ENCODE data around the gene CC2D1A. TPM values are rescaled to one million over a fixed set of nuclear protein-coding genes. Genes with fewer than 3 reads are reported as not detected.

Gene CC2D1A
- total and polyA plus RNA-seq, 4 donors = 19.3 to 39.5 (median 29.4) TPM

- Histone ChIP-seq H3K9ac (ENCODE audit: insufficient read depth in 1 of 2, low read length in 2 of 2) (no peak overlapping the region), H3K27ac (ENCODE audit: low read depth in 1 of 2, low read length in 1 of 2) (no peak overlapping the region), H3K36me3 (ENCODE audit: control insufficient read depth in 4 of 4, insufficient read depth in 4 of 4, low read length in 4 of 4) (no peaks in the 10 kb centered on the region), H3K4me1 (ENCODE audit: control insufficient read depth in 5 of 5, insufficient read depth in 5 of 5, low read length in 5 of 5) (peaks cover 0 to 4% (median 0%) of the 10 kb centered on the region in 5 donors), H3K9me3 (ENCODE audit: control insufficient read depth in 4 of 4, insufficient read depth in 3 of 4, low read length in 3 of 4) (no peaks in the 10 kb centered on the region), H3K4me3 (no peak overlapping the region), H3K27me3 (ENCODE audit: control insufficient read depth in 3 of 3, insufficient read depth in 3 of 3, low read length in 2 of 3) (no peaks in the 10 kb centered on the region)
- TF ChIP-seq CTCF (IDR thresholded peaks at IDR 0.05; ENCODE audit: control extremely low read depth, extremely low read depth) = no peak
- no peak for DNase-seq
- ATAC-seq (ENCODE audit: insufficient read depth, low FRiP score) = no peak
- 76 to 80% methylated on average over 5 of the region's 5 CpGs for WGBS, 2 donors
Measured at GRCh38 chr19:13887517-13887916, 18.5 kb upstream of the CC2D1A start.

DNA sequence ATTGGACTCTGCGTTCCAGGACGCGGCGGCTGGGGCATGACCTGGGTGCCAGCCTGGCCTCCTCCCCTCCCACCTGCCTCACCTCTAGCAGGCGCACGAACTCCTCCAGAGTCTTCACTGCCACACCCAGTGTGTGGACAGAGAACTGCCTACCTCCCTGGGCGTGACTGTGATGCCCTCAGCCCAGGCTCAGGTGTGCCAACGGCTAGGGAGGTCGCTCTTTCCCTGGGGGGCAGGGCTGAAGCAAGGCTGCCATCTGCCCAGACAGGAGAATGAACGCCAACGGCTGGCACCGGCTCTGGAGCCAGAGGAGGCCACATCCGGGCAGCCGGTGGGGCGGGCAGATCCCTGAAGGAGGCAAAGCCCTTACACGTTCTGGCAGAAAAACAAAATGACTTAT, 17.7 kb upstream of the CC2D1A start:
- H3K36me3 ChIP-seq (ENCODE audit: control insufficient read depth in 4 of 4, insufficient read depth in 4 of 4, low read length in 4 of 4) = no peaks in the 10 kb centered on the region
- no peaks in the 10 kb centered on the region for H3K9me3 ChIP-seq (ENCODE audit: control insufficient read depth in 4 of 4, insufficient read depth in 3 of 4, low read length in 3 of 4)
- ATAC-seq (ENCODE audit: insufficient read depth, low FRiP score) (no peak), DNase-seq (no peak)
- no peaks in the 10 kb centered on the region for H3K27me3 ChIP-seq (ENCODE audit: control insufficient read depth in 3 of 3, insufficient read depth in 3 of 3, low read length in 2 of 3)
- no peak overlapping the region for H3K4me3 ChIP-seq
- WGBS, 2 donors = 87 to 90% methylated on average over 16 of the region's 16 CpGs
- no peak overlapping the region for H3K27ac ChIP-seq (ENCODE audit: low read depth in 1 of 2, low read length in 1 of 2)
- no peak overlapping the region for H3K9ac ChIP-seq (ENCODE audit: insufficient read depth in 1 of 2, low read length in 2 of 2)
- TF ChIP-seq CTCF (IDR thresholded peaks at IDR 0.05; ENCODE audit: control extremely low read depth, extremely low read depth) = no peak
- peaks cover 0 to 4% (median 0%) of the 10 kb centered on the region in 5 donors for H3K4me1 ChIP-seq (ENCODE audit: control insufficient read depth in 5 of 5, insufficient read depth in 5 of 5, low read length in 5 of 5)

GRCh38 chr19:13890136-13890535, 15.9 kb upstream of the CC2D1A start:
- ATAC-seq (ENCODE audit: insufficient read depth, low FRiP score) (no peak), DNase-seq (no peak)
- TF ChIP-seq CTCF (IDR thresholded peaks at IDR 0.05; ENCODE audit: control extremely low read depth, extremely low read depth) = no peak
- WGBS, 2 donors = 93 to 94% methylated on average over 13 of the region's 13 CpGs
- Histone ChIP-seq H3K9ac (ENCODE audit: insufficient read depth in 1 of 2, low read length in 2 of 2) (no peak overlapping the region), H3K4me1 (ENCODE audit: control insufficient read depth in 5 of 5, insufficient read depth in 5 of 5, low read length in 5 of 5) (peaks cover 0 to 4% (median 0%) of the 10 kb centered on the region in 5 donors), H3K4me3 (no peak overlapping the region), H3K27me3 (ENCODE audit: control insufficient read depth in 3 of 3, insufficient read depth in 3 of 3, low read length in 2 of 3) (no peaks in the 10 kb centered on the region), H3K9me3 (ENCODE audit: control insufficient read depth in 4 of 4, insufficient read depth in 3 of 4, low read length in 3 of 4) (no peaks in the 10 kb centered on the region), H3K27ac (ENCODE audit: low read depth in 1 of 2, low read length in 1 of 2) (no peak overlapping the region), H3K36me3 (ENCODE audit: control insufficient read depth in 4 of 4, insufficient read depth in 4 of 4, low read length in 4 of 4) (no peaks in the 10 kb centered on the region)

- Histone ChIP-seq H3K4me1 (ENCODE audit: control insufficient read depth in 5 of 5, insufficient read depth in 5 of 5, low read length in 5 of 5) (no peaks in the 10 kb centered on the region), H3K4me3 (no peak overlapping the region), H3K27me3 (ENCODE audit: control insufficient read depth in 3 of 3, insufficient read depth in 3 of 3, low read length in 2 of 3) (no peaks in the 10 kb centered on the region), H3K9me3 (ENCODE audit: control insufficient read depth in 4 of 4, insufficient read depth in 3 of 4, low read length in 3 of 4) (no peaks in the 10 kb centered on the region), H3K9ac (ENCODE audit: insufficient read depth in 1 of 2, low read length in 2 of 2) (no peak overlapping the region), H3K27ac (ENCODE audit: low read depth in 1 of 2, low read length in 1 of 2) (no peak overlapping the region), H3K36me3 (ENCODE audit: control insufficient read depth in 4 of 4, insufficient read depth in 4 of 4, low read length in 4 of 4) (no peaks in the 10 kb centered on the region)
- DNase-seq (no peak), ATAC-seq (ENCODE audit: insufficient read depth, low FRiP score) (no peak)
- TF ChIP-seq CTCF (IDR thresholded peaks at IDR 0.05; ENCODE audit: control extremely low read depth, extremely low read depth) = no peak
- 58 to 72% methylated on average over 9 of the region's 9 CpGs for WGBS, 2 donors
Measured at GRCh38 chr19:13892870-13893269, 13.1 kb upstream of the CC2D1A start.

Measured in lung (tissue), 12 donors.